Heart left ventricle (tissue), 13 donors: ENCODE results near the gene CRTC2.

Experiments
- CTCF ChIP-seq, 12 donors: fragments of 200-600 bp; sonication (generic) in 4 of 12; IDR thresholded peaks; one replicate each; pipeline versions ENCODE4 v1.5.0 to v1.8.0; 2018 to 2022; ENCODE audit warnings: antibody characterized with exemption in 12 of 12, mild to moderate bottlenecking in 5 of 12
- POLR2A ChIP-seq, 2 donors: fragments of 450-650 bp; IDR thresholded peaks; one replicate each; pipeline ENCODE4 v1.6.1; 2017; ENCODE audit warnings: antibody characterized with exemption in 2 of 2, mild to moderate bottlenecking in 2 of 2, moderate library complexity in 2 of 2
- donor health status: ischemic (EF 13 %, LVEDD 7.1; RV severe dilation, severe dysfunction).
- donor health status: DM: no; HTN: yes; CAD: no.
- donor health status: DM: no; HTN: no; CAD: no.
- donor health status: ischemic (EF 25% LVEDD 6.9; RV normal size, moderate dysfunction).
- donor health status: ischemic (EF 25% LVEDD 5.7; RV mildly dilated, moderate dysfunction).
- donor health status: ischemic (EF 35%, LVEDD 5.7; RV mildly dilated, moderate dysfunction).
- donor health status: nonischemic (EF 11% LVEDD 7.7; RV severe dilation, severe dysfunction).
- donor health status: DM: yes; HTN: yes; CAD: no.
- donor health status: PGD.
- donor health status: ischemic (EF 29% LVEDD 5.4; RV normal size, mild dysfunction).
- donor health status: nonischemic (EF 23%, LVEDD 6.1; RV moderate dilation, normal function).

GRCh38 chr1:153995640-153996039, 37.2 kb upstream of the CRTC2 start:
- no peak for TF ChIP-seq CTCF (IDR thresholded peaks at IDR 0.05)
- no peak for TF ChIP-seq POLR2A (IDR thresholded peaks at IDR 0.05)
